GM12878 (cell line): ENCODE results near the gene FCHSD2. TPM values are rescaled to one million over a fixed set of nuclear protein-coding genes. Genes with fewer than 3 reads are reported as not detected.
A peak's percentile ranks its signal among the peaks of the same experiment; 100 is the strongest.

Source experiments
- ATAC-seq: fragments of 200-7000 bp; cut with Tn5 transposase; 3 replicates; pipeline ENCODE4 v1.9.1; 2020; ENCODE audit warnings: mild to moderate bottlenecking, moderate library complexity
- BruUV-seq: library from RNA; stranded (reverse); fragments of 400-500 nt; replicated peaks from 2 replicates; lab custom pipeline; 2021; lab: Mats Ljungman, UMichigan
- CTCF ChIA-PET: fragments of 300-600 bp; sonication (Branson Sonifier 250); formaldehyde crosslinking; extraction: SDS; loops from one replicate; lab custom pipeline; 2021; ENCODE audit warnings: inconsistent platforms; lab: Yijun Ruan, JAX
- POLR2A ChIA-PET: fragments of 350-600 bp; formaldehyde crosslinking; extraction: SDS; loops from one replicate; lab custom pipeline; 2021; ENCODE audit warnings: inconsistent platforms; lab: Charles Lee
- RAD21 ChIA-PET: fragments of 300-600 bp; sonication (Branson Sonifier 250); formaldehyde crosslinking; loops from one replicate; lab custom pipeline; 2023; ENCODE audit warnings: antibody characterized with exemption; ENCODE audit not compliant: unreplicated experiment; lab: Charles Lee
- SMC1A ChIA-PET: fragments of 300-600 bp; sonication (Branson Sonifier 250); formaldehyde crosslinking; loops from one replicate; lab custom pipeline; 2023; ENCODE audit not compliant: unreplicated experiment, uncharacterized antibody; lab: Charles Lee
- DNase-seq: peaks from one replicate; pipeline ENCODE4 v3.0.0-alpha.2; 2011; ENCODE audit warnings: low read depth, low spot score
- FAIRE-seq: peaks from 3 replicates; lab custom pipeline; 2011; peaks lifted over from hg19 to GRCh38; lab: Jason Lieb, UNC
- H2AFZ ChIP-seq: 2 replicates; pipeline ENCODE4 v1.6.0; 2011; ENCODE audit warnings: low read depth, low read length, control low read depth; ENCODE audit not compliant: control insufficient read depth
- H3K27ac ChIP-seq: 2 replicates; pipeline ENCODE4 v1.5.1; 2011; ENCODE audit warnings: control low read depth; ENCODE audit not compliant: control insufficient read depth, insufficient read depth
- H3K27me3 ChIP-seq, 2 experiments: replicated peaks in 1 of 2; 2 replicates each; pipeline versions ENCODE4 v1.6.0 to v1.6.1; 2011; ENCODE audit warnings: low read length in 1 of 2; ENCODE audit not compliant: control insufficient read depth in 2 of 2, insufficient read depth in 2 of 2
- H3K36me3 ChIP-seq, 2 experiments: 2 replicates each; pipeline ENCODE4 v1.5.1; 2011; ENCODE audit warnings: low read length in 1 of 2; ENCODE audit not compliant: control insufficient read depth in 2 of 2, insufficient read depth in 2 of 2
- H3K4me1 ChIP-seq: 2 replicates; pipeline ENCODE4 v1.6.1; 2011; ENCODE audit warnings: mild to moderate bottlenecking, low read length, moderate library complexity, mixed read lengths; ENCODE audit not compliant: control insufficient read depth, insufficient read depth
- H3K4me2 ChIP-seq: 2 replicates; pipeline ENCODE4 v1.6.0; 2011; ENCODE audit warnings: control low read depth; ENCODE audit not compliant: control insufficient read depth, insufficient read depth
- H3K4me3 ChIP-seq: fragments of 200-600 bp; sonication (generic); 2 replicates; pipeline ENCODE4 v1.5.1; 2016
- H3K79me2 ChIP-seq: 2 replicates; pipeline ENCODE4 v1.6.0; 2011; ENCODE audit warnings: low read length; ENCODE audit not compliant: control insufficient read depth, insufficient read depth
- H3K9ac ChIP-seq: 2 replicates; pipeline ENCODE4 v1.8.0; 2011; ENCODE audit warnings: low read length, control low read depth, mixed read lengths; ENCODE audit not compliant: control insufficient read depth, insufficient read depth
- H3K9me3 ChIP-seq: replicated peaks from 3 replicates; pipeline ENCODE4 v1.5.1; 2011; ENCODE audit warnings: mild to moderate bottlenecking, low read length; ENCODE audit not compliant: control insufficient read depth, insufficient read depth
- H4K20me1 ChIP-seq: 2 replicates; pipeline ENCODE4 v1.6.0; 2011; ENCODE audit not compliant: control insufficient read depth, insufficient read depth
- CBX5 ChIP-seq: sonication (generic); IDR thresholded peaks from 2 replicates; pipeline ENCODE4 v1.6.1; 2016; ENCODE audit warnings: low read depth, moderate library complexity, mild to moderate bottlenecking, inconsistent platforms
- ETV6 ChIP-seq, 2 experiments: fragments of 450-650 bp in 1 of 2; IDR thresholded peaks in 1 of 2; conservative IDR thresholded peaks in 1 of 2; 2 replicates each; pipeline ENCODE4 v1.6.1; 2014; ENCODE audit warnings: antibody characterized with exemption in 1 of 2, borderline replicate concordance in 1 of 2, low read depth in 1 of 2, mild to moderate bottlenecking in 1 of 2, moderate library complexity in 1 of 2
- ZBTB40 ChIP-seq: fragments of 450-650 bp; IDR thresholded peaks from 2 replicates; pipeline ENCODE4 v1.6.1; 2016; ENCODE audit warnings: mild to moderate bottlenecking, moderate library complexity, borderline replicate concordance
- WGBS: methylation state at CpG from one replicate; pipeline ENCODE4 v1.1.6; 2016; ENCODE audit warnings: low lambda C conversion rate; ENCODE audit not compliant: insufficient replicate concordance, insufficient coverage; ENCODE audit errors: missing lambda C conversion rate; 5-methylcytosine and 5-hydroxymethylcytosine counted together
- in situ Hi-C: fragments of 300-500 bp; cut with MboI; formaldehyde crosslinking; loops from 9 replicates; pipeline ENCODE4 v1.14.3; 2018; ENCODE audit warnings: mixed read lengths
- intact Hi-C: fragments of 100-400 bp; cut with micrococcal nuclease; formaldehyde crosslinking; loops from one replicate; pipeline ENCODE4 v1.14.2; 2022; ENCODE audit not compliant: unreplicated experiment
- polyA plus RNA-seq, 11 experiments: library from polyadenylated mRNA; depleted of rRNA in 4 of 11; unstranded in 6 of 11; stranded (reverse) in 5 of 11; fragments of >200 nt; fragmentation: Nextera tagmentation in 4 of 11; fragmentation: Illumina TruSeq in 1 of 11; extraction: Ambion mirVana in 4 of 11; extraction: Trizol in 1 of 11; gene quantifications; 1 replicate in 1 of 11; 2 replicates in 10 of 11; pipeline versions ENCODE4 v1.2.1 to v1.2.3, GENCODE V29; 2011 to 2016; ENCODE audit warnings: inconsistent platforms in 2 of 11, missing spikeins in 2 of 11, low read depth in 1 of 11
- total RNA-seq, 4 experiments: library from RNA; depleted of rRNA in 3 of 4; stranded (reverse); fragments of >200 nt in 3 of 4; fragmentation: Illumina TruSeq in 1 of 4; extraction: Trizol in 1 of 4; gene quantifications; 2 replicates each; pipeline versions ENCODE4 v1.2.1 to v1.2.3, GENCODE V29; 2013 to 2021

The FCHSD2 gene
- total and polyA plus RNA-seq, 10 of the 15 experiments (the other 5 are each of a cell fraction or from before 2014, with no cell fraction given), result 13.2 to 89.8 (median 47.8) TPM

- in situ Hi-C loops, result no loop called here
- intact Hi-C loops, result no loop called here
- H3K9me3 ChIP-seq, result peaks cover 3% of the 10 kb centered on the region
- no peak overlapping the region for H3K27ac ChIP-seq
- H3K36me3 ChIP-seq, result peaks cover 0 to 2% of the 10 kb centered on the region in 2 experiments; a peak in 1 of 4 replicates
- peaks cover 37% of the 10 kb centered on the region for H3K79me2 ChIP-seq
- no peak overlapping the region for H2AFZ ChIP-seq
- no peaks in the 10 kb centered on the region for H3K27me3 ChIP-seq
- no peak overlapping the region for H3K4me2 ChIP-seq
- no peak overlapping the region for H3K4me3 ChIP-seq
- no peak for DNase-seq
- no peak overlapping the region for H3K9ac ChIP-seq
- no peak for ATAC-seq
- SMC1A ChIA-PET, result interaction anchor here (0.6 to 2.2 kb wide), 5 partner anchors 10 to 184 kb away, joined by 3 to 8 read pairs (median 5); no protein-coding TSS in a partner anchor
- no peak for TF ChIP-seq ETV6 (conservative IDR thresholded peaks at IDR 0.05 in 1 of 2, IDR thresholded peaks at IDR 0.05 in 1 of 2; ENCODE audit: borderline replicate concordance in 1 of 2, low read depth in 1 of 2)
- POLR2A ChIA-PET, result interaction anchor here (0.6 to 1.2 kb wide), 2 partner anchors 9 to 239 kb away, joined by 3 read pairs; no protein-coding TSS in a partner anchor
- no peak for FAIRE-seq
- WGBS, result 97% methylated on average over 3 of the region's 3 CpGs
- RAD21 ChIA-PET, result no interaction called here
- H3K4me1 ChIP-seq, result no peaks in the 10 kb centered on the region
- H4K20me1 ChIP-seq, result no peaks in the 10 kb centered on the region
- CTCF ChIA-PET, result interaction anchor here (0.8 to 1.1 kb wide), 2 partner anchors 14 to 69 kb away, joined by 3 to 4 read pairs; no protein-coding TSS in a partner anchor
- BruUV-seq, result no TSS peak
Observed at GRCh38 chr11:73107597-73107996, 34.5 kb downstream of the FCHSD2 start.

- no peak for TF ChIP-seq CBX5
- TF ChIP-seq ZBTB40, result peak; percentile 59; the same call in 1 of the 2 replicates
- peaks cover 0 to 8% of the 10 kb centered on the region in 2 experiments; a peak in 2 of 4 replicates for H3K36me3 ChIP-seq
- in situ Hi-C loops, result no loop called here
- ChIA-PET SMC1A (interaction anchor here (0.8 to 2.2 kb wide), 5 partner anchors 11 to 588 kb away, joined by 3 to 8 read pairs (median 5); no protein-coding TSS in a partner anchor), POLR2A (interaction anchor here (0.6 kb wide), 1 partner anchor 415 kb away, joined by 3 read pairs; no protein-coding TSS in a partner anchor), RAD21 (no interaction called here), CTCF (interaction anchor here (1.1 kb wide), 1 partner anchor 71 kb away, joined by 4 read pairs; no protein-coding TSS in a partner anchor)
- peaks cover 45% of the 10 kb centered on the region for H3K79me2 ChIP-seq
- H3K4me3 ChIP-seq, result no peak overlapping the region
- no peak overlapping the region for H2AFZ ChIP-seq
- H3K27me3 ChIP-seq, result no peaks in the 10 kb centered on the region
- intact Hi-C loops, result no loop called here
- H3K4me1 ChIP-seq, result no peaks in the 10 kb centered on the region
- FAIRE-seq (no peak), DNase-seq (no peak), ATAC-seq (peak; percentile 42)
- H3K9me3 ChIP-seq, result peaks cover 1% of the 10 kb centered on the region
- H3K9ac ChIP-seq, result no peak overlapping the region
- BruUV-seq, result no TSS peak
- no peaks in the 10 kb centered on the region for H4K20me1 ChIP-seq
- 93% methylated on average over 1 of the region's 1 CpG for WGBS
- H3K27ac ChIP-seq, result no peak overlapping the region
- H3K4me2 ChIP-seq, result no peak overlapping the region
Observed at GRCh38 chr11:73106347-73106746, 35.8 kb downstream of the FCHSD2 start.
